Esophagus squamous epithelium (tissue), 4 donors: ENCODE measurements around the gene SCN8A.

Experiments
- CTCF ChIP-seq, 6 experiments: fragments of 450-650 bp in 4 of 6; fragments of 200-600 bp in 2 of 6; sonication (generic) in 2 of 6; IDR thresholded peaks; one replicate each; pipeline ENCODE4 v1.5.1; 2016 to 2019; ENCODE audit warnings: antibody characterized with exemption in 6 of 6, mild to moderate bottlenecking in 4 of 6, moderate library complexity in 4 of 6
- POLR2A ChIP-seq, 4 donors: fragments of 450-650 bp; IDR thresholded peaks; one replicate each; pipeline ENCODE4 v1.6.1; 2017; ENCODE audit warnings: antibody characterized with exemption in 4 of 4, mild to moderate bottlenecking in 4 of 4, moderate library complexity in 3 of 4

DNA sequence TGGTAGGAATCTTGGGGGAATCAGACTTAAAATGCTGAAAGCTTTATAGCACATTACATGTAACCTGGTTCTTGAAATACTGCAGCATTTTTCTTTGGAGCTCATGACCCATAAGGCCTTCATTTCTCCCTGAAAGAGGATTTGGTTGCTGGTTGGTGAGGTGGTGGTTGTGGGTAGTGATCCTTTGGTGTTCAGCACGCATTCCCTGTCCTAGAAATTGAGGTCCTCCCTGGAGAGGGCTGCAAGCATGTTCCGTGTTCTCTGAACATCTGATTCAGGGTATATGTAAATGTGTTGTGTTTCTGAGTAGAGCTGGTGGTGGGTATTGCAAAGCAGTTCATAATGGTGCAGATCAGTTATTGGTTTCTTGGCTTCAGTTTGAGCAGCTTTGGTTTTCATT lies 2.0 kb downstream of the SCN8A start:
- TF ChIP-seq CTCF (IDR thresholded peaks at IDR 0.05) (no peak), POLR2A (IDR thresholded peaks at IDR 0.05) (no peak)
